H1 (cell line): ENCODE measurements around the gene NDUFAF8. TPM values are rescaled to one million over a fixed set of nuclear protein-coding genes. Genes with fewer than 3 reads are reported as not detected.

Experiments used
- CTCF ChIA-PET: fragments of 300-600 bp; sonication (Branson Sonifier 250); formaldehyde crosslinking; loops from one replicate; lab custom pipeline; 2021; ENCODE audit not compliant: partially characterized antibody; lab: Charles Lee
- POLR2A ChIA-PET: fragments of 300-600 bp; sonication (Branson Sonifier 250); formaldehyde crosslinking; loops from one replicate; lab custom pipeline; 2021; ENCODE audit warnings: inconsistent platforms; ENCODE audit not compliant: partially characterized antibody; lab: Charles Lee
- DNase-seq, 2 experiments: peaks; one replicate each; pipeline versions ENCODE4 v3.0.0 to v3.0.0-alpha.2; 2010 to 2022; ENCODE audit warnings: low spot score in 2 of 2, low read depth in 1 of 2, mixed read lengths in 1 of 2
- FAIRE-seq: peaks from 2 replicates; lab custom pipeline; 2011; peaks lifted over from hg19 to GRCh38; lab: Jason Lieb, UNC
- H2AFZ ChIP-seq: 2 replicates; pipeline ENCODE4 v1.8.1; 2012; ENCODE audit warnings: low read length, inconsistent platforms
- H2AK5ac ChIP-seq: 2 replicates; pipeline ENCODE4 v1.6.1; 2013; ENCODE audit warnings: low read depth, low read length
- H2BK120ac ChIP-seq: replicated peaks from 2 replicates; pipeline ENCODE3; 2013; ENCODE audit warnings: low read depth, low read length, inconsistent platforms
- H2BK12ac ChIP-seq: 2 replicates; pipeline ENCODE4 v1.6.1; 2013; ENCODE audit warnings: low read depth, low read length
- H2BK15ac ChIP-seq: 2 replicates; pipeline ENCODE4 v1.6.1; 2013; ENCODE audit warnings: low read length
- H2BK20ac ChIP-seq: 2 replicates; pipeline ENCODE4 v1.6.1; 2013; ENCODE audit warnings: low read length
- H2BK5ac ChIP-seq: 2 replicates; pipeline ENCODE4 v1.6.1; 2013; ENCODE audit warnings: low read depth, low read length
- H3K14ac ChIP-seq: 2 replicates; pipeline ENCODE4 v1.6.1; 2013; ENCODE audit warnings: inconsistent platforms; ENCODE audit not compliant: insufficient read length
- H3K18ac ChIP-seq: 2 replicates; pipeline ENCODE4 v1.6.1; 2013; ENCODE audit warnings: low read length; ENCODE audit errors: extremely low read depth
- H3K23ac ChIP-seq: 2 replicates; pipeline ENCODE4 v1.6.1; 2013; ENCODE audit warnings: inconsistent platforms; ENCODE audit not compliant: insufficient read length
- H3K23me2 ChIP-seq: 2 replicates; pipeline ENCODE4 v1.6.1; 2013; ENCODE audit warnings: low read depth, low read length
- H3K27ac ChIP-seq: 2 replicates; pipeline ENCODE4 v1.6.1; 2011; ENCODE audit warnings: low read depth, low read length, inconsistent platforms
- H3K27me3 ChIP-seq, 4 experiments: replicated peaks in 1 of 4; 1 replicate in 1 of 4; 2 replicates in 3 of 4; pipeline versions ENCODE4 v1.6.1 to v1.8.1; 2011 to 2013; ENCODE audit warnings: low read length in 3 of 4, mild to moderate bottlenecking in 3 of 4, inconsistent platforms in 2 of 4, mixed read lengths in 2 of 4, moderate library complexity in 1 of 4; ENCODE audit not compliant: control insufficient read depth in 3 of 4, insufficient read depth in 3 of 4; ENCODE audit errors: extremely low read depth in 1 of 4
- H3K36me3 ChIP-seq, 4 experiments: 2 replicates each; pipeline versions ENCODE4 v1.6.1 to v1.8.1; 2011 to 2013; ENCODE audit warnings: mild to moderate bottlenecking in 4 of 4, low read length in 3 of 4, moderate library complexity in 2 of 4, control low read depth in 1 of 4, inconsistent platforms in 1 of 4; ENCODE audit not compliant: insufficient read depth in 4 of 4, control insufficient read depth in 2 of 4
- H3K4ac ChIP-seq: replicated peaks from 2 replicates; pipeline ENCODE3; 2013; ENCODE audit warnings: low read length, low read depth, mixed read lengths, inconsistent platforms; ENCODE audit not compliant: insufficient read length
- H3K4me1 ChIP-seq, 4 experiments: replicated peaks in 1 of 4; 1 replicate in 1 of 4; 2 replicates in 3 of 4; pipeline versions ENCODE4 v1.6.1 to v1.8.1; 2011 to 2013; ENCODE audit warnings: low read length in 3 of 4, inconsistent platforms in 2 of 4, mixed read lengths in 1 of 4; ENCODE audit not compliant: insufficient read depth in 4 of 4, control insufficient read depth in 3 of 4
- H3K4me2 ChIP-seq, 2 experiments: 2 replicates each; pipeline versions ENCODE4 v1.6.1 to v1.8.1; 2011 to 2013; ENCODE audit warnings: low read depth in 2 of 2, low read length in 2 of 2, control low read depth in 1 of 2, inconsistent platforms in 1 of 2, mild to moderate bottlenecking in 1 of 2; ENCODE audit not compliant: insufficient read depth in 1 of 2
- H3K4me3 ChIP-seq, 4 experiments: fragments of 200-600, 300-600 bp in 1 of 4; sonication (generic), shearing (Covaris generic), sonication (Bioruptor Twin) in 1 of 4; 2 replicates each; pipeline versions ENCODE4 v1.5.1 to v1.8.1; 2011 to 2016; ENCODE audit warnings: low read length in 4 of 4, low read depth in 3 of 4, control low read depth in 2 of 4, inconsistent platforms in 2 of 4, mild to moderate bottlenecking in 2 of 4, mixed read lengths in 1 of 4, moderate library complexity in 1 of 4; ENCODE audit not compliant: insufficient read depth in 2 of 4; ENCODE audit errors: extremely low read depth in 1 of 4
- H3K56ac ChIP-seq: replicated peaks from 2 replicates; pipeline ENCODE3; 2013; ENCODE audit warnings: low read depth, mild to moderate bottlenecking, mixed read lengths, low read length, inconsistent platforms; ENCODE audit not compliant: insufficient read length
- H3K79me1 ChIP-seq: 2 replicates; pipeline ENCODE4 v1.6.1; 2013; ENCODE audit warnings: low read depth, low read length, control low read depth
- H3K79me2 ChIP-seq, 2 experiments: 2 replicates each; pipeline versions ENCODE4 v1.6.1 to v1.8.1; 2012 to 2013; ENCODE audit warnings: low read length in 2 of 2, mild to moderate bottlenecking in 2 of 2, inconsistent platforms in 1 of 2; ENCODE audit not compliant: insufficient read depth in 2 of 2, control insufficient read depth in 1 of 2
- H3K9ac ChIP-seq, 4 experiments: replicated peaks in 1 of 4; 1 replicate in 1 of 4; 2 replicates in 3 of 4; pipeline versions ENCODE4 v1.6.1 to v1.8.1; 2011 to 2013; ENCODE audit warnings: low read depth in 3 of 4, low read length in 3 of 4, control low read depth in 2 of 4, mild to moderate bottlenecking in 2 of 4, moderate library complexity in 2 of 4, inconsistent platforms in 1 of 4; ENCODE audit errors: extremely low read depth in 1 of 4
- H3K9me3 ChIP-seq, 2 experiments: 2 replicates each; pipeline versions ENCODE4 v1.6.1 to v1.8.1; 2012 to 2013; ENCODE audit warnings: mild to moderate bottlenecking in 2 of 2, moderate library complexity in 2 of 2, control low read depth in 1 of 2, inconsistent platforms in 1 of 2, low read depth in 1 of 2, low read length in 1 of 2, mixed read lengths in 1 of 2; ENCODE audit not compliant: insufficient read depth in 2 of 2
- H4K20me1 ChIP-seq, 2 experiments: replicated peaks in 1 of 2; 2 replicates each; pipeline versions ENCODE3 to v1.8.1; 2011 to 2013; ENCODE audit warnings: inconsistent platforms in 2 of 2, low read length in 2 of 2, mild to moderate bottlenecking in 1 of 2; ENCODE audit not compliant: insufficient read depth in 2 of 2, control insufficient read depth in 1 of 2
- H4K5ac ChIP-seq: 2 replicates; pipeline ENCODE4 v1.6.1; 2013; ENCODE audit warnings: low read length, low read depth, mixed read lengths, inconsistent platforms; ENCODE audit not compliant: insufficient read length
- H4K8ac ChIP-seq: 2 replicates; pipeline ENCODE4 v1.8.0; 2013; ENCODE audit warnings: mild to moderate bottlenecking, moderate library complexity, low read length, inconsistent platforms; ENCODE audit not compliant: insufficient read depth; ENCODE audit errors: extremely low read depth
- H4K91ac ChIP-seq: replicated peaks from 2 replicates; pipeline ENCODE3; 2013; ENCODE audit warnings: low read length, mixed read lengths, inconsistent platforms; ENCODE audit not compliant: insufficient read length
- CEBPB ChIP-seq: IDR thresholded peaks from 2 replicates; pipeline ENCODE4 v1.6.1; 2012; ENCODE audit warnings: low read depth, low read length
- GTF2F1 ChIP-seq: IDR thresholded peaks from 2 replicates; pipeline ENCODE4 v1.6.1; 2012; ENCODE audit warnings: low read depth, low read length, improper control_type of control experiment, borderline replicate concordance
- KDM5A ChIP-seq: fragments of 200-600 bp; IDR thresholded peaks from 2 replicates; pipeline ENCODE4 v1.7.1; 2012; ENCODE audit warnings: mild to moderate bottlenecking, low read length, inconsistent platforms, mixed read lengths
- RXRA ChIP-seq: IDR thresholded peaks from 2 replicates; pipeline ENCODE4 v1.6.1; 2011; ENCODE audit warnings: low read depth, mild to moderate bottlenecking, low read length, moderate library complexity; ENCODE audit not compliant: insufficient read depth
- SIRT6 ChIP-seq: IDR thresholded peaks from one replicate; pipeline ENCODE4 v1.7.1; 2012; ENCODE audit warnings: low read length, inconsistent platforms
- YY1 ChIP-seq: IDR thresholded peaks from 2 replicates; pipeline ENCODE4 v1.6.1; 2011; ENCODE audit warnings: low read depth, mild to moderate bottlenecking, low read length
- WGBS, 2 experiments: shearing (Covaris generic) in 1 of 2; methylation state at CpG; one replicate each; pipeline versions ENCODE4 v1.1.6 to v1.1.7; 2013 to 2015; ENCODE audit warnings: low lambda C conversion rate in 2 of 2, mixed read lengths in 2 of 2, inconsistent platforms in 1 of 2, low coverage in 1 of 2, missing lambda C conversion rate in 1 of 2; ENCODE audit not compliant: insufficient replicate concordance in 2 of 2, insufficient coverage in 1 of 2, insufficient read length in 1 of 2; ENCODE audit errors: extremely low coverage in 1 of 2, missing lambda C conversion rate in 1 of 2; 5-methylcytosine and 5-hydroxymethylcytosine counted together
- polyA plus RNA-seq, 7 experiments: library from polyadenylated mRNA; depleted of rRNA in 3 of 7; stranded (reverse) in 5 of 7; unstranded in 2 of 7; fragments of >200 nt in 5 of 7; fragments of 200-250 nt in 2 of 7; gene quantifications; 1 replicate in 5 of 7; 2 replicates in 1 of 7; 4 replicates in 1 of 7; pipeline versions ENCODE4 v1.2.1 to v1.2.3, GENCODE V29; 2011 to 2013; ENCODE audit warnings: missing spikeins in 2 of 7, mixed read lengths in 2 of 7
- total RNA-seq: library from RNA; stranded (reverse); fragmentation: NEBNext Ultra II Directional; extraction: Animal tissue kit (Norgen Biotek cat#: 25700); gene quantifications from 2 replicates; pipeline ENCODE4 v1.2.1, GENCODE V29; 2021

NDUFAF8 gene
- total and polyA plus RNA-seq, 2 of the 8 experiments (the other 6 are each of a cell fraction or from before 2014, with no cell fraction given), result 48.9 to 91.1 TPM

DNA sequence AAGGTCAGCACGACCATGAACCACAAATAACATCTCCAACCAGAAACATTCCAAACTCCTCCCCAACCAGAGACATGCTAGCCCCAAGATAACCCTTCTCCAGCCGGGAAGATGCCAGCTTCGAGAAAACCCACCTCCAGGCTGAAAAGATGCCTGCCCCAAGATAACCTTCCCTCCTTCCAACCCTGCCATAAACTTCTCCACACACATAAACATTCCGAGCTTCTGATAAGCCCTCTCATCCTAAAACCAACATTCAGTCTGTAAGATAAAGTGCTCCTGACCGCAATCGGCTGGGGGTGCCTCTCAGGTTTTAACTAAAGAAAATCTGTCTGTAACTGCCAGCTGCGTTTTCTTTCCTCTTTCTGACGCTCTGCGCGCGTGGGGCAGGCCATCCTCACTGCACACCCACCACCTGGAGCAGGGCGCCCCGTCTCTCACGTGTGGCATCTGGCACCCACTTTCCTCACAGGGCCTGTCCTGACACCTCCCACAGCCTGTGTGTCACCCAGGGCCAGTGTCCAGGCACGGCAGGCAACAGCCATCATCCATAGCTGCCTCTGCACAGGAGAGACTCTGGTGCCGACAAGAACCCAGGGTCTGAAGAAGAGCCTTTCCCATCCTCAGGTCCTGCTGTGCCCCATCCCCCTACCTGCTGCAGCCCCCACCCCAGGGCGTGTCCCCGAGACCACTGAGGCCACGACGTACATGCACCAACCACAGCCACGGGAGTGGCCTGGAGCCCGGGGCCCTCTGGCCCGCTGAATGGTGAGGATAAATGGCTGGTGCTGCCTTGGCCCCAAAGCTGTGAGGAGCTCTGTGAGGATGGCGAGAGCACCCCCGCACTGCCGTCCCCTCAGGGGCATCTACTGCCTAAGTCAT, 3.9 kb upstream of the NDUFAF8 start:
- FAIRE-seq (no peak), DNase-seq (no peak)
- H3K79me2 ChIP-seq, result peaks cover 0 to 18% of the 10 kb centered on the region in 2 experiments; a peak in 2 of 4 replicates
- H3K27ac ChIP-seq, result no peak overlapping the region
- peaks cover 0 to 11% (median 5%) of the 10 kb centered on the region in 4 experiments; a peak in 5 of 7 replicates for H3K4me1 ChIP-seq
- H4K91ac ChIP-seq, result no peak overlapping the region
- no peak overlapping the region for H3K4me3 ChIP-seq
- no peak overlapping the region for H2BK12ac ChIP-seq
- ChIA-PET POLR2A (interaction anchor here (0.9 kb wide), 1 partner anchor 10 kb away, joined by 3 read pairs; no protein-coding TSS in a partner anchor), CTCF (interaction anchor here (1.0 to 1.1 kb wide), 3 partner anchors 15 to 105 kb away, joined by 3 read pairs; no protein-coding TSS in a partner anchor)
- H2BK20ac ChIP-seq, result no peak overlapping the region
- no peaks in the 10 kb centered on the region; a peak in 1 of 4 replicates for H3K9me3 ChIP-seq
- H3K27me3 ChIP-seq, result no peaks in the 10 kb centered on the region
- H3K9ac ChIP-seq, result no peak overlapping the region
- 95% methylated on average over 25 of the region's 26 CpGs; no CpG with 5 or more reads in 1 of the 2 experiments for WGBS, 2 experiments
- H3K23me2 ChIP-seq, result peaks cover 7% of the 10 kb centered on the region; the same call in 1 of the 2 replicates
- H4K8ac ChIP-seq, result no peak overlapping the region
- H2BK5ac ChIP-seq, result no peak overlapping the region
- no peak overlapping the region for H3K56ac ChIP-seq
- H4K5ac ChIP-seq, result no peak overlapping the region
- H3K14ac ChIP-seq, result no peak overlapping the region
- H2AK5ac ChIP-seq, result no peak overlapping the region
- no peak overlapping the region for H2BK120ac ChIP-seq
- H3K79me1 ChIP-seq, result peaks cover 9% of the 10 kb centered on the region
- H2AFZ ChIP-seq, result no peak overlapping the region
- H3K23ac ChIP-seq, result no peak overlapping the region
- H3K18ac ChIP-seq, result no peak overlapping the region
- peaks cover 4 to 18% of the 10 kb centered on the region in 2 experiments for H4K20me1 ChIP-seq
- H2BK15ac ChIP-seq, result no peak overlapping the region
- H3K4ac ChIP-seq, result no peak overlapping the region
- H3K4me2 ChIP-seq, result no peak overlapping the region
- peaks cover 0 to 18% (median 2%) of the 10 kb centered on the region in 4 experiments; a peak in 4 of 8 replicates for H3K36me3 ChIP-seq
- TF ChIP-seq GTF2F1 (no peak), RXRA (no peak), SIRT6 (no peak), KDM5A (no peak), CEBPB (no peak), YY1 (no peak)
